ENCODE measurements around the gene ZFYVE26.

ZFYVE26 gene

GRCh38 chr14:67817750-67818438 lies 1.5 kb upstream of the ZFYVE26 start:
- no peak for DNase-seq (ENCODE audit: extremely low read depth in 1 of 2, low read depth in 1 of 2)

GRCh38 chr14:67815573-67816225 lies 691 bp downstream of the ZFYVE26 start:
- DNase-seq (ENCODE audit: extremely low read depth in 1 of 2, low read depth in 1 of 2): no peak

GRCh38 chr14:67814821-67815220 lies 1.6 kb downstream of the ZFYVE26 start:
- no peak for DNase-seq (ENCODE audit: extremely low read depth in 1 of 2, low read depth in 1 of 2)

GRCh38 chr14:67806246-67806645 lies 10.1 kb downstream of the ZFYVE26 start:
- no peak for DNase-seq (ENCODE audit: extremely low read depth in 1 of 2, low read depth in 1 of 2)

GRCh38 chr14:67800743-67801142 lies 15.6 kb downstream of the ZFYVE26 start:
- DNase-seq (ENCODE audit: extremely low read depth in 1 of 2, low read depth in 1 of 2): no peak

- no peak for DNase-seq (ENCODE audit: extremely low read depth in 1 of 2, low read depth in 1 of 2)
These were observed 17.7 kb downstream of the ZFYVE26 start for GRCh38 chr14:67798731-67799130.

- no peak for DNase-seq (ENCODE audit: extremely low read depth in 1 of 2, low read depth in 1 of 2)
These were observed 28.7 kb downstream of the ZFYVE26 start for GRCh38 chr14:67787673-67788072.

GRCh38 chr14:67785270-67786109 lies 30.9 kb downstream of the ZFYVE26 start:
- DNase-seq (ENCODE audit: extremely low read depth in 1 of 2, low read depth in 1 of 2): no peak

GRCh38 chr14:67784244-67784823 lies 32.1 kb downstream of the ZFYVE26 start:
- DNase-seq (ENCODE audit: extremely low read depth in 1 of 2, low read depth in 1 of 2): no peak

- DNase-seq (ENCODE audit: extremely low read depth in 1 of 2, low read depth in 1 of 2): no peak
These were observed 34.3 kb downstream of the ZFYVE26 start for GRCh38 chr14:67782090-67782489.

- no peak for DNase-seq (ENCODE audit: extremely low read depth in 1 of 2, low read depth in 1 of 2)
These were observed 37.6 kb downstream of the ZFYVE26 start for GRCh38 chr14:67778792-67779191.

- DNase-seq (ENCODE audit: extremely low read depth in 1 of 2, low read depth in 1 of 2): no peak
These were observed 39.6 kb downstream of the ZFYVE26 start for GRCh38 chr14:67776653-67777322.

GRCh38 chr14:67773844-67774377 lies 42.5 kb downstream of the ZFYVE26 start:
- DNase-seq (ENCODE audit: extremely low read depth in 1 of 2, low read depth in 1 of 2): no peak

GRCh38 chr14:67768219-67768618 lies 48.2 kb downstream of the ZFYVE26 start:
- no peak for DNase-seq (ENCODE audit: extremely low read depth in 1 of 2, low read depth in 1 of 2)

GRCh38 chr14:67766035-67766680 lies 50.2 kb downstream of the ZFYVE26 start:
- no peak for DNase-seq (ENCODE audit: extremely low read depth in 1 of 2, low read depth in 1 of 2)

- DNase-seq (ENCODE audit: extremely low read depth in 1 of 2, low read depth in 1 of 2): no peak
These were observed 51.1 kb downstream of the ZFYVE26 start for GRCh38 chr14:67765192-67765834.

GRCh38 chr14:67764496-67764895 lies 51.9 kb downstream of the ZFYVE26 start:
- no peak for DNase-seq (ENCODE audit: extremely low read depth in 1 of 2, low read depth in 1 of 2)

- no peak for DNase-seq (ENCODE audit: extremely low read depth in 1 of 2, low read depth in 1 of 2)
These were observed 53.1 kb downstream of the ZFYVE26 start for GRCh38 chr14:67763158-67763822.

GRCh38 chr14:67762051-67762450 lies 54.3 kb downstream of the ZFYVE26 start:
- DNase-seq (ENCODE audit: extremely low read depth in 1 of 2, low read depth in 1 of 2): no peak
